ENCODE measurements around the gene ADGRL4. TPM values are rescaled to one million over a fixed set of nuclear protein-coding genes. Genes with fewer than 3 reads are reported as not detected.

ADGRL4 gene
- total RNA-seq, 1 experiment from 2014 or later = 0.10 TPM

- H3K9me3 ChIP-seq (ENCODE audit: control insufficient read depth in 1 of 2, insufficient read depth in 1 of 2, low read depth in 1 of 2, low read length in 2 of 2) = peaks cover 0 to 7% of the 10 kb centered on the region in 2 experiments; a peak in 2 of 4 replicates
Observed at GRCh38 chr1:79037085-79037484, 30.6 kb upstream of the ADGRL4 start.

More at GRCh38 chr1:79037085-79037484, 30.6 kb upstream of the ADGRL4 start:
- intact Hi-C loops (cut with micrococcal nuclease) = no loop called here
- ATAC-seq (no peak), DNase-seq (ENCODE audit: low read depth, low spot score) (no peak)
- Histone ChIP-seq H3K27ac (ENCODE audit: low read depth, low read length) (no peak overlapping the region), H4K20me1 (ENCODE audit: insufficient read depth) (no peaks in the 10 kb centered on the region), H3K79me2 (ENCODE audit: insufficient read depth, low read length) (no peaks in the 10 kb centered on the region), H2AFZ (ENCODE audit: low read depth, low read length, poor library complexity, severe bottlenecking) (no peak overlapping the region), H3K4me3 (replicated peaks in 1 of 2; ENCODE audit: low read depth in 1 of 2, low read length in 2 of 2) (no peak overlapping the region), H3K9me2 (ENCODE audit: insufficient read depth) (no peaks in the 10 kb centered on the region), H3K4me1 (ENCODE audit: control insufficient read depth in 1 of 2, insufficient read depth in 2 of 2, low read length in 2 of 2) (no peaks in the 10 kb centered on the region), H3K4me2 (ENCODE audit: low read length) (no peak overlapping the region), H3K27me3 (ENCODE audit: insufficient read depth, low read length) (no peaks in the 10 kb centered on the region), H3K36me3 (ENCODE audit: control insufficient read depth in 1 of 2, insufficient read depth in 2 of 2, low read length in 2 of 2) (no peaks in the 10 kb centered on the region), H3K9ac (ENCODE audit: low read length) (no peak overlapping the region)
- TF ChIP-seq ATF3 (IDR thresholded peaks at IDR 0.05) = no peak
- TF ChIP-seq ELF1 (IDR thresholded peaks at IDR 0.05; ENCODE audit: borderline replicate concordance, low read depth) = no peak
- TF ChIP-seq EZH2 (IDR thresholded peaks at IDR 0.05) = no peak
- TF ChIP-seq TCF7L2 (IDR thresholded peaks at IDR 0.05; ENCODE audit: borderline replicate concordance, extremely low read depth, insufficient read depth, insufficient read length) = no peak
- no peak for TF ChIP-seq SRF (IDR thresholded peaks at IDR 0.05; ENCODE audit: low read depth)
- no peak for TF ChIP-seq EZH2phosphoT487 (IDR thresholded peaks at IDR 0.05; ENCODE audit: borderline replicate concordance)
- no peak for TF ChIP-seq CBX3 (IDR thresholded peaks at IDR 0.05; ENCODE audit: low read depth)
- TF ChIP-seq SIN3A (IDR thresholded peaks at IDR 0.05; ENCODE audit: low read depth) = no peak
- no peak for TF ChIP-seq RAD21 (IDR thresholded peaks at IDR 0.05; ENCODE audit: low read depth)
- no peak for TF ChIP-seq POLR2AphosphoS5 (IDR thresholded peaks at IDR 0.05; ENCODE audit: low read depth, low read length)
- TF ChIP-seq, protein P1, sequence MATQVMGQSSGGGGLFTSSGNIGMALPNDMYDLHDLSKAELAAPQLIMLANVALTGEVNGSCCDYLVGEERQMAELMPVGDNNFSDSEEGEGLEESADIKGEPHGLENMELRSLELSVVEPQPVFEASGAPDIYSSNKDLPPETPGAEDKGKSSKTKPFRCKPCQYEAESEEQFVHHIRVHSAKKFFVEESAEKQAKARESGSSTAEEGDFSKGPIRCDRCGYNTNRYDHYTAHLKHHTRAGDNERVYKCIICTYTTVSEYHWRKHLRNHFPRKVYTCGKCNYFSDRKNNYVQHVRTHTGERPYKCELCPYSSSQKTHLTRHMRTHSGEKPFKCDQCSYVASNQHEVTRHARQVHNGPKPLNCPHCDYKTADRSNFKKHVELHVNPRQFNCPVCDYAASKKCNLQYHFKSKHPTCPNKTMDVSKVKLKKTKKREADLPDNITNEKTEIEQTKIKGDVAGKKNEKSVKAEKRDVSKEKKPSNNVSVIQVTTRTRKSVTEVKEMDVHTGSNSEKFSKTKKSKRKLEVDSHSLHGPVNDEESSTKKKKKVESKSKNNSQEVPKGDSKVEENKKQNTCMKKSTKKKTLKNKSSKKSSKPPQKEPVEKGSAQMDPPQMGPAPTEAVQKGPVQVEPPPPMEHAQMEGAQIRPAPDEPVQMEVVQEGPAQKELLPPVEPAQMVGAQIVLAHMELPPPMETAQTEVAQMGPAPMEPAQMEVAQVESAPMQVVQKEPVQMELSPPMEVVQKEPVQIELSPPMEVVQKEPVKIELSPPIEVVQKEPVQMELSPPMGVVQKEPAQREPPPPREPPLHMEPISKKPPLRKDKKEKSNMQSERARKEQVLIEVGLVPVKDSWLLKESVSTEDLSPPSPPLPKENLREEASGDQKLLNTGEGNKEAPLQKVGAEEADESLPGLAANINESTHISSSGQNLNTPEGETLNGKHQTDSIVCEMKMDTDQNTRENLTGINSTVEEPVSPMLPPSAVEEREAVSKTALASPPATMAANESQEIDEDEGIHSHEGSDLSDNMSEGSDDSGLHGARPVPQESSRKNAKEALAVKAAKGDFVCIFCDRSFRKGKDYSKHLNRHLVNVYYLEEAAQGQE (IDR thresholded peaks at IDR 0.05; ENCODE audit: low read depth) = no peak
- no peak for TF ChIP-seq POLR2A (IDR thresholded peaks at IDR 0.05; ENCODE audit: borderline replicate concordance, extremely low read depth, insufficient read depth, insufficient read length)
- no TSS peak for BruUV-seq (replicated peaks)
- ChIA-PET RAD21 (ENCODE audit: low non-redundant PET in 1 of 2, low total read pairs in 2 of 2, uncharacterized antibody in 2 of 2, unreplicated experiment in 2 of 2) (no interaction called here), CTCF (no interaction called here), POLR2A (no interaction called here)

Measured in HCT116 (cell line).